Measurements from ENCODE around the gene GOLT1A. TPM values are rescaled to one million over a fixed set of nuclear protein-coding genes. Genes with fewer than 3 reads are reported as not detected.

GOLT1A gene
- polyA plus RNA-seq, 3 donors = not detected

DNA sequence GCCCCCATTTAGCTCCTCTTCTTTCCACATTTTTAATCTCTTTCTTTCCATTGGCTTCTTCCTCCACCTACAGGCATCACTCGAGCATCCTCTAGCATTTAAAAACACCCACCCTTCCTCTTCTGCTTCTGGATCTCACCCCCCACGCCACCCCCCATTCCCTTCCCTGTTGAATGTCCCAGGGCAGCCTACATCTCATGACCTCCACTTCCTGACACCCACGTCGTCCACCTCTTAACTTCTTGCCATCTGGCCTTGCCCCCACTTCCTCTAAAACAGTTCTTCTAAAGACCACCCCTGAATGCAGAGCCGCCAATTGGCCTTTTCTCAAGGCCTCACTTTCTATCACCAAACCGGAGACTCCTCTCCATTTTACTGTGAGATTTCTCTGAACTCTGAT, 55.8 kb downstream of the GOLT1A start:
- H4K20me1 ChIP-seq (ENCODE audit: insufficient read depth, low read length) = no peaks in the 10 kb centered on the region
- H3K4me3 Mint-ChIP-seq = no peak overlapping the region
- TF ChIP-seq, protein P1, sequence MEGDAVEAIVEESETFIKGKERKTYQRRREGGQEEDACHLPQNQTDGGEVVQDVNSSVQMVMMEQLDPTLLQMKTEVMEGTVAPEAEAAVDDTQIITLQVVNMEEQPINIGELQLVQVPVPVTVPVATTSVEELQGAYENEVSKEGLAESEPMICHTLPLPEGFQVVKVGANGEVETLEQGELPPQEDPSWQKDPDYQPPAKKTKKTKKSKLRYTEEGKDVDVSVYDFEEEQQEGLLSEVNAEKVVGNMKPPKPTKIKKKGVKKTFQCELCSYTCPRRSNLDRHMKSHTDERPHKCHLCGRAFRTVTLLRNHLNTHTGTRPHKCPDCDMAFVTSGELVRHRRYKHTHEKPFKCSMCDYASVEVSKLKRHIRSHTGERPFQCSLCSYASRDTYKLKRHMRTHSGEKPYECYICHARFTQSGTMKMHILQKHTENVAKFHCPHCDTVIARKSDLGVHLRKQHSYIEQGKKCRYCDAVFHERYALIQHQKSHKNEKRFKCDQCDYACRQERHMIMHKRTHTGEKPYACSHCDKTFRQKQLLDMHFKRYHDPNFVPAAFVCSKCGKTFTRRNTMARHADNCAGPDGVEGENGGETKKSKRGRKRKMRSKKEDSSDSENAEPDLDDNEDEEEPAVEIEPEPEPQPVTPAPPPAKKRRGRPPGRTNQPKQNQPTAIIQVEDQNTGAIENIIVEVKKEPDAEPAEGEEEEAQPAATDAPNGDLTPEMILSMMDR (IDR thresholded peaks at IDR 0.05) = no peak

DNA sequence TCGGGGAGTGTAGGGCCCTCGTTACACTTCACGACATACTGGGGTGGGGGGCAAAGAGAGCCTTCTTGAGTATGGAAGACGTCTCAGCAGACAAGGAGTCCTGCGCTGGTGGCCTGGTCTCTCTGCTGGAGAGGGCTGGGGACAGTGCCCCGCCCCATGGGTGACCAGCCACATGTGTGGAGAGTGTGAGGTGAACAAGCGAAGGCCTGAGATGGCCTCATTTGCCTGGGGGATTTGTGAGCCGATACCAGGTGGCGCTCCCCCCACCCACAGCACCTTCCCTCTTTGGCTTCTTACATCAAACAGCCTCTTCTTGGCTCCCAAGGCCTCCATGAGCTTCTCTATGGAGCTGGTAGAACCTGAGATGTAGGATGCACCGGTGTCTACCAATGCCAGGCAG, 57.9 kb downstream of the GOLT1A start:
- WGBS (ENCODE audit: insufficient coverage) = 88% methylated on average over 6 of the region's 10 CpGs

More for the DNA sequence above, 55.8 kb downstream of the GOLT1A start:
- Histone ChIP-seq H3K79me2 (ENCODE audit: insufficient read depth, low read length) (no peaks in the 10 kb centered on the region), H3K36me3 (replicated peaks in 1 of 2; ENCODE audit: control insufficient read depth in 1 of 2, insufficient read depth in 2 of 2, low read length in 2 of 2) (no peaks in the 10 kb centered on the region), H3K9ac (ENCODE audit: insufficient read depth, low read length, poor library complexity, severe bottlenecking) (no peak overlapping the region), H3K4me1 (ENCODE audit: control insufficient read depth in 1 of 2, insufficient read depth in 2 of 2, low read length in 2 of 2) (peaks cover under 1 to 1% of the 10 kb centered on the region in 2 donors), H2AFZ (ENCODE audit: insufficient read depth, low read depth, low read length, poor library complexity, severe bottlenecking) (no peak overlapping the region), H3K27me3 (ENCODE audit: control insufficient read depth in 2 of 2, insufficient read depth in 2 of 2, low read length in 2 of 2) (peaks cover 0 to 8% of the 10 kb centered on the region in 2 donors), H3K27ac (ENCODE audit: low read depth in 1 of 2, low read length in 2 of 2) (no peak overlapping the region), H3K9me3 (replicated peaks in 1 of 2; ENCODE audit: control insufficient read depth in 1 of 2, insufficient read depth in 1 of 2, low read length in 2 of 2) (no peaks in the 10 kb centered on the region), H3K4me3 (replicated peaks in 1 of 3; ENCODE audit: low read depth in 2 of 3, low read length in 3 of 3) (no peak overlapping the region), H3K4me2 (replicated peaks; ENCODE audit: extremely low read depth, low read length, poor library complexity, severe bottlenecking) (no peak overlapping the region)
- 33% methylated on average over 5 of the region's 6 CpGs for WGBS (ENCODE audit: insufficient coverage)
- no peak for DNase-seq
- Mint-ChIP-seq H3K4me1 (peaks cover 4% of the 10 kb centered on the region), H3K36me3 (no peaks in the 10 kb centered on the region), H3K9me3 (no peaks in the 10 kb centered on the region), H3K27me3 (ENCODE audit: low read depth in 3 of 3) (peaks cover 12 to 24% (median 22%) of the 10 kb centered on the region in 3 donors), H3K27ac (peak overlapping the region in 1 of 7 donors; percentile 3)
- intact Hi-C loops (cut with micrococcal nuclease) = no loop called here

More for the DNA sequence above, 57.9 kb downstream of the GOLT1A start:
- Histone ChIP-seq H3K27ac (ENCODE audit: low read depth in 1 of 2, low read length in 2 of 2) (no peak overlapping the region), H4K20me1 (ENCODE audit: insufficient read depth, low read length) (no peaks in the 10 kb centered on the region), H3K4me1 (ENCODE audit: control insufficient read depth in 1 of 2, insufficient read depth in 2 of 2, low read length in 2 of 2) (peaks cover 9 to 18% of the 10 kb centered on the region in 2 donors), H3K4me3 (replicated peaks in 1 of 3; ENCODE audit: low read depth in 2 of 3, low read length in 3 of 3) (no peak overlapping the region), H3K27me3 (ENCODE audit: control insufficient read depth in 2 of 2, insufficient read depth in 2 of 2, low read length in 2 of 2) (peaks cover 8 to 25% of the 10 kb centered on the region in 2 donors), H3K9ac (ENCODE audit: insufficient read depth, low read length, poor library complexity, severe bottlenecking) (no peak overlapping the region), H2AFZ (ENCODE audit: insufficient read depth, low read depth, low read length, poor library complexity, severe bottlenecking) (no peak overlapping the region), H3K79me2 (ENCODE audit: insufficient read depth, low read length) (no peaks in the 10 kb centered on the region), H3K9me3 (replicated peaks in 1 of 2; ENCODE audit: control insufficient read depth in 1 of 2, insufficient read depth in 1 of 2, low read length in 2 of 2) (no peaks in the 10 kb centered on the region), H3K36me3 (replicated peaks in 1 of 2; ENCODE audit: control insufficient read depth in 1 of 2, insufficient read depth in 2 of 2, low read length in 2 of 2) (no peaks in the 10 kb centered on the region), H3K4me2 (replicated peaks; ENCODE audit: extremely low read depth, low read length, poor library complexity, severe bottlenecking) (no peak overlapping the region)
- intact Hi-C loops (cut with micrococcal nuclease) = no loop called here
- Mint-ChIP-seq H3K4me3 (no peak overlapping the region), H3K4me1 (peaks cover 10% of the 10 kb centered on the region), H3K27ac (peak overlapping the region in 2 of 7 donors; percentile 31 to 35), H3K27me3 (ENCODE audit: low read depth in 3 of 3) (peaks cover 25 to 37% (median 35%) of the 10 kb centered on the region in 3 donors), H3K9me3 (peaks cover 0 to 2% (median 0%) of the 10 kb centered on the region in 7 donors), H3K36me3 (no peaks in the 10 kb centered on the region)
- DNase-seq = no peak
- TF ChIP-seq, protein P1 (IDR thresholded peaks at IDR 0.05) = no peak
